ENCODE data around the gene MYBPC1.

DNA sequence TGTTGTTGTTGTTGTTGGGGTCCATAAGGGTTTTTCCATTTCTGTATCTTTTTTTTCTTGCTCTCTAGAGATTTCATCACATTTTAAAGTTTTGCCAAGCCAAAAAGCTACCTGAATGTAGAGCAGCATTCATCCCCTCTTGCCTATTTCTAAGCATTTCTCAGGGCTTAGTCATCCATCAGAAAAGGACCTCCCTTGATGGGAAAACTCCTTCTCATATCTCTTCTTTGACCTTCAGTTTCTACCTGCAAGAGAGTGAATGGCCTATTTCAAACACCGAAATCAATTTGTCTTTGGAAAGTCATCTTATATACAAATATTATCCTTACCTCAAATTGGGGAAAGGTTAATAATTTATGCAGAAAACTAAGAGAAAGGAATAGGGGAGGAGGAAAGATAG is 4.5 kb downstream of the MYBPC1 start:
- TF ChIP-seq RAD21 (IDR thresholded peaks at IDR 0.05; ENCODE audit: low read length) (no peak), CEBPB (IDR thresholded peaks at IDR 0.05; ENCODE audit: low read depth, low read length) (no peak), RCOR1 (IDR thresholded peaks at IDR 0.05; ENCODE audit: insufficient replicate concordance, low read length) (no peak), POLR2A (IDR thresholded peaks at IDR 0.05; ENCODE audit: low read depth, low read length) (no peak), MAZ (IDR thresholded peaks at IDR 0.05; ENCODE audit: borderline replicate concordance, low read depth, low read length) (no peak), SMC3 (IDR thresholded peaks at IDR 0.05; ENCODE audit: low read depth, low read length) (no peak), MAFK (IDR thresholded peaks at IDR 0.05; ENCODE audit: low read depth, low read length) (no peak), RFX5 (IDR thresholded peaks at IDR 0.05; ENCODE audit: low read depth, low read length) (no peak), MXI1 (IDR thresholded peaks at IDR 0.05; ENCODE audit: borderline replicate concordance, low read depth, low read length) (no peak)
- TF ChIP-seq, protein P1, sequence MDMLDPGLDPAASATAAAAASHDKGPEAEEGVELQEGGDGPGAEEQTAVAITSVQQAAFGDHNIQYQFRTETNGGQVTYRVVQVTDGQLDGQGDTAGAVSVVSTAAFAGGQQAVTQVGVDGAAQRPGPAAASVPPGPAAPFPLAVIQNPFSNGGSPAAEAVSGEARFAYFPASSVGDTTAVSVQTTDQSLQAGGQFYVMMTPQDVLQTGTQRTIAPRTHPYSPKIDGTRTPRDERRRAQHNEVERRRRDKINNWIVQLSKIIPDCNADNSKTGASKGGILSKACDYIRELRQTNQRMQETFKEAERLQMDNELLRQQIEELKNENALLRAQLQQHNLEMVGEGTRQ (IDR thresholded peaks at IDR 0.05; ENCODE audit: low read depth, low read length), result no peak
- TF ChIP-seq, protein P2, sequence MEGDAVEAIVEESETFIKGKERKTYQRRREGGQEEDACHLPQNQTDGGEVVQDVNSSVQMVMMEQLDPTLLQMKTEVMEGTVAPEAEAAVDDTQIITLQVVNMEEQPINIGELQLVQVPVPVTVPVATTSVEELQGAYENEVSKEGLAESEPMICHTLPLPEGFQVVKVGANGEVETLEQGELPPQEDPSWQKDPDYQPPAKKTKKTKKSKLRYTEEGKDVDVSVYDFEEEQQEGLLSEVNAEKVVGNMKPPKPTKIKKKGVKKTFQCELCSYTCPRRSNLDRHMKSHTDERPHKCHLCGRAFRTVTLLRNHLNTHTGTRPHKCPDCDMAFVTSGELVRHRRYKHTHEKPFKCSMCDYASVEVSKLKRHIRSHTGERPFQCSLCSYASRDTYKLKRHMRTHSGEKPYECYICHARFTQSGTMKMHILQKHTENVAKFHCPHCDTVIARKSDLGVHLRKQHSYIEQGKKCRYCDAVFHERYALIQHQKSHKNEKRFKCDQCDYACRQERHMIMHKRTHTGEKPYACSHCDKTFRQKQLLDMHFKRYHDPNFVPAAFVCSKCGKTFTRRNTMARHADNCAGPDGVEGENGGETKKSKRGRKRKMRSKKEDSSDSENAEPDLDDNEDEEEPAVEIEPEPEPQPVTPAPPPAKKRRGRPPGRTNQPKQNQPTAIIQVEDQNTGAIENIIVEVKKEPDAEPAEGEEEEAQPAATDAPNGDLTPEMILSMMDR (conservative IDR thresholded peaks at IDR 0.05; ENCODE audit: low read depth, low read length), result no peak

Data from IMR-90 (cell line).